ENCODE measurements around the gene DLG2. TPM values are rescaled to one million over a fixed set of nuclear protein-coding genes. Genes with fewer than 3 reads are reported as not detected.

DLG2 gene
- total and polyA plus RNA-seq, 4 donors, result 1.3 to 23.3 (median 10.9) TPM

GRCh38 chr11:83642500-83642899 is 1984.6 kb downstream of the DLG2 start:
- Histone ChIP-seq H3K27me3 (ENCODE audit: control insufficient read depth in 1 of 2, insufficient read depth in 2 of 2, low read length in 1 of 2) (no peaks in the 10 kb centered on the region), H3K27ac (ENCODE audit: low read depth in 1 of 2, low read length in 2 of 2) (no peak overlapping the region), H3K9me3 (ENCODE audit: control insufficient read depth, low read length) (no peaks in the 10 kb centered on the region), H3K4me3 (ENCODE audit: low read length in 2 of 2) (no peak overlapping the region), H3K4me1 (ENCODE audit: control insufficient read depth in 1 of 2, insufficient read depth in 2 of 2, low read length in 2 of 2) (no peaks in the 10 kb centered on the region), H3K36me3 (ENCODE audit: control insufficient read depth in 1 of 2, insufficient read depth in 2 of 2, low read length in 1 of 2) (no peaks in the 10 kb centered on the region)
- ATAC-seq (ENCODE audit: low FRiP score) (no peak), DNase-seq (no peak)
- intact Hi-C loops (cut with DNase I), result no loop called here

GRCh38 chr11:83641511-83641910 is 1985.6 kb downstream of the DLG2 start:
- intact Hi-C loops (cut with DNase I), result no loop called here
- no peaks in the 10 kb centered on the region for H3K9me3 ChIP-seq (ENCODE audit: control insufficient read depth, low read length)
- no peak overlapping the region for H3K4me3 ChIP-seq (ENCODE audit: low read length in 2 of 2)
- DNase-seq (no peak), ATAC-seq (ENCODE audit: low FRiP score) (peak; percentile 78)
- no peaks in the 10 kb centered on the region for H3K4me1 ChIP-seq (ENCODE audit: control insufficient read depth in 1 of 2, insufficient read depth in 2 of 2, low read length in 2 of 2)
- whole genome bisulfite sequencing, 2 donors, result 14 to 21% methylated on average over 7 of the region's 7 CpGs
- no peaks in the 10 kb centered on the region for H3K27me3 ChIP-seq (ENCODE audit: control insufficient read depth in 1 of 2, insufficient read depth in 2 of 2, low read length in 1 of 2)
- H3K36me3 ChIP-seq (ENCODE audit: control insufficient read depth in 1 of 2, insufficient read depth in 2 of 2, low read length in 1 of 2), result no peaks in the 10 kb centered on the region
- no peak overlapping the region for H3K27ac ChIP-seq (ENCODE audit: low read depth in 1 of 2, low read length in 2 of 2)

- DNase-seq (no peak), ATAC-seq (ENCODE audit: low FRiP score) (no peak)
- Histone ChIP-seq H3K27ac (ENCODE audit: low read depth in 1 of 2, low read length in 2 of 2) (no peak overlapping the region), H3K4me3 (ENCODE audit: low read length in 2 of 2) (no peak overlapping the region), H3K36me3 (ENCODE audit: control insufficient read depth in 1 of 2, insufficient read depth in 2 of 2, low read length in 1 of 2) (no peaks in the 10 kb centered on the region), H3K4me1 (ENCODE audit: control insufficient read depth in 1 of 2, insufficient read depth in 2 of 2, low read length in 2 of 2) (no peaks in the 10 kb centered on the region), H3K27me3 (ENCODE audit: control insufficient read depth in 1 of 2, insufficient read depth in 2 of 2, low read length in 1 of 2) (no peaks in the 10 kb centered on the region), H3K9me3 (ENCODE audit: control insufficient read depth, low read length) (no peaks in the 10 kb centered on the region)
- intact Hi-C loops (cut with DNase I), result no loop called here
- WGBS, 2 donors, result 63 to 70% methylated on average over 5 of the region's 5 CpGs
Measured at GRCh38 chr11:83639995-83640758, 1987.0 kb downstream of the DLG2 start.

- Histone ChIP-seq H3K4me3 (ENCODE audit: low read length in 2 of 2) (no peak overlapping the region), H3K27ac (ENCODE audit: low read depth in 1 of 2, low read length in 2 of 2) (no peak overlapping the region), H3K4me1 (ENCODE audit: control insufficient read depth in 1 of 2, insufficient read depth in 2 of 2, low read length in 2 of 2) (no peaks in the 10 kb centered on the region), H3K9me3 (ENCODE audit: control insufficient read depth, low read length) (no peaks in the 10 kb centered on the region), H3K36me3 (ENCODE audit: control insufficient read depth in 1 of 2, insufficient read depth in 2 of 2, low read length in 1 of 2) (no peaks in the 10 kb centered on the region), H3K27me3 (ENCODE audit: control insufficient read depth in 1 of 2, insufficient read depth in 2 of 2, low read length in 1 of 2) (no peaks in the 10 kb centered on the region)
- no peak for DNase-seq
- no peak for ATAC-seq (ENCODE audit: low FRiP score)
- 73 to 87% methylated on average over 3 of the region's 3 CpGs for WGBS, 2 donors
- intact Hi-C loops (cut with DNase I), result no loop called here
Measured at GRCh38 chr11:83635166-83635565, 1992.0 kb downstream of the DLG2 start.

DNA sequence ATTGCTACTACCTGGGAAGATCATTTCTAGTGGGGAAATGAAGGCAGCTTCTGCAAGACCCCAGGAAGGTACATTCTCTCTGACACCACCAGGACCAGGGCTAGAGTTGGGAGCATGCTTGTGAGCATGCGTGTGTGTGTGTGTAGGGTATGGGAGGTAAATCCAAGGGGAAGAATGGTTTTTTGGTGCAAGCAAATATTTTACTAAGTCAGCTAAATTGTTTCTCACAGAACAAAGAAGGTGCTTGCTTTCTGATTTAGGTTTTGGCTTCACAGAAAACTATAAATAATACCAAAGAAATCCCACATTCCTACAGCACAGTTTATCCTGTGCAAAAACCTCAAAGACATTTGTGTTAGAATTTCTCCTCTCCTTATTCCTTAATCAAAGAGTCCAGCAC is 1996.9 kb downstream of the DLG2 start:
- H3K27me3 ChIP-seq (ENCODE audit: control insufficient read depth in 1 of 2, insufficient read depth in 2 of 2, low read length in 1 of 2), result peaks cover 0 to 2% of the 10 kb centered on the region in 2 donors
- WGBS, 2 donors, result 57 to 83% methylated on average over 1 of the region's 1 CpG
- H3K4me1 ChIP-seq (ENCODE audit: control insufficient read depth in 1 of 2, insufficient read depth in 2 of 2, low read length in 2 of 2), result no peaks in the 10 kb centered on the region
- intact Hi-C loops (cut with DNase I), result no loop called here
- no peak overlapping the region for H3K27ac ChIP-seq (ENCODE audit: low read depth in 1 of 2, low read length in 2 of 2)
- DNase-seq, result no peak
- ATAC-seq (ENCODE audit: low FRiP score), result no peak
- no peaks in the 10 kb centered on the region for H3K9me3 ChIP-seq (ENCODE audit: control insufficient read depth, low read length)
- no peak overlapping the region for H3K4me3 ChIP-seq (ENCODE audit: low read length in 2 of 2)
- H3K36me3 ChIP-seq (ENCODE audit: control insufficient read depth in 1 of 2, insufficient read depth in 2 of 2, low read length in 1 of 2), result no peaks in the 10 kb centered on the region

GRCh38 chr11:83629775-83630174 is 1997.4 kb downstream of the DLG2 start:
- WGBS, 2 donors, result 33 to 58% methylated on average over 2 of the region's 2 CpGs
- no peak overlapping the region for H3K27ac ChIP-seq (ENCODE audit: low read depth in 1 of 2, low read length in 2 of 2)
- ATAC-seq (ENCODE audit: low FRiP score), result no peak

DNA sequence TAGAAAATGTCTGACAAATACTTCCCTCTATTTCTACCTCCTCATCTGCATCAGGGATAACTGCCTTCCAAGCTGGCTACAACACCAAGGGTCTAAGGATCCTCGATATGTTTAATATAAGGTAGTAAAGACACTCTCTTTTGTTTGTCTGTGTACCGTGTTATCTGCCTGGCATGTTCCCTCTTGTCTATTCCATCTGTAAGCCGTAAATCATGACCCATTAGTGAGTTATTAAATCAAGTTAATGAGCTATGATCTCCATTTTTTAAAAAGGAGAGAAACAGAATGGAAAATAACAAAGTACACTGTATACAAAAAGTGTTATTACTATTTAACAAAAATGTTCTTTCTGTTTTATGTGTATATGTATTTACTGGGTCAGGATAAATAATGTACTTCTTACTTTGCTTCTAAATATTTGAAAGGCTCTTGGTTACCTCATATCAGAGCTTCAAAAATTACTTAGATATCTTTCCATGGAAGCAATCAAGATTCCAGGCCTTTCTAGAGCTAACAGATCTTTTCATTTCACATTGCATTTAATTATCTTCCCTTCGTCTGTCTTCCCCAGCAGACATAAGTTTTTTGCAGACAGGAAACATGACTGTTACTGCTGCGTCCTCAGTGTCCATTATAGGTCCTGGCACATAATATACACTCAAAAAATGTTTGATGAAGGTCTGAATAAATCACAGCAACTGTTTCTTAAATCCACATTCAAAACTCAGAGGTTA is 1998.4 kb downstream of the DLG2 start:
- Histone ChIP-seq H3K36me3 (ENCODE audit: control insufficient read depth in 1 of 2, insufficient read depth in 2 of 2, low read length in 1 of 2) (no peaks in the 10 kb centered on the region), H3K4me3 (ENCODE audit: low read length in 2 of 2) (no peak overlapping the region), H3K27me3 (ENCODE audit: control insufficient read depth in 1 of 2, insufficient read depth in 2 of 2, low read length in 1 of 2) (peaks cover 0 to 2% of the 10 kb centered on the region in 2 donors), H3K9me3 (ENCODE audit: control insufficient read depth, low read length) (no peaks in the 10 kb centered on the region), H3K27ac (ENCODE audit: low read depth in 1 of 2, low read length in 2 of 2) (no peak overlapping the region), H3K4me1 (ENCODE audit: control insufficient read depth in 1 of 2, insufficient read depth in 2 of 2, low read length in 2 of 2) (no peaks in the 10 kb centered on the region)
- DNase-seq (no peak), ATAC-seq (ENCODE audit: low FRiP score) (no peak)
- WGBS, 2 donors, result 45 to 52% methylated on average over 5 of the region's 5 CpGs
- intact Hi-C loops (cut with DNase I), result no loop called here

More at GRCh38 chr11:83629775-83630174, 1997.4 kb downstream of the DLG2 start:
- DNase-seq, result no peak
- Histone ChIP-seq H3K9me3 (ENCODE audit: control insufficient read depth, low read length) (no peaks in the 10 kb centered on the region), H3K4me3 (ENCODE audit: low read length in 2 of 2) (no peak overlapping the region), H3K36me3 (ENCODE audit: control insufficient read depth in 1 of 2, insufficient read depth in 2 of 2, low read length in 1 of 2) (no peaks in the 10 kb centered on the region), H3K4me1 (ENCODE audit: control insufficient read depth in 1 of 2, insufficient read depth in 2 of 2, low read length in 2 of 2) (no peaks in the 10 kb centered on the region), H3K27me3 (ENCODE audit: control insufficient read depth in 1 of 2, insufficient read depth in 2 of 2, low read length in 1 of 2) (peaks cover 0 to 2% of the 10 kb centered on the region in 2 donors)
- intact Hi-C loops (cut with DNase I), result no loop called here

DNA sequence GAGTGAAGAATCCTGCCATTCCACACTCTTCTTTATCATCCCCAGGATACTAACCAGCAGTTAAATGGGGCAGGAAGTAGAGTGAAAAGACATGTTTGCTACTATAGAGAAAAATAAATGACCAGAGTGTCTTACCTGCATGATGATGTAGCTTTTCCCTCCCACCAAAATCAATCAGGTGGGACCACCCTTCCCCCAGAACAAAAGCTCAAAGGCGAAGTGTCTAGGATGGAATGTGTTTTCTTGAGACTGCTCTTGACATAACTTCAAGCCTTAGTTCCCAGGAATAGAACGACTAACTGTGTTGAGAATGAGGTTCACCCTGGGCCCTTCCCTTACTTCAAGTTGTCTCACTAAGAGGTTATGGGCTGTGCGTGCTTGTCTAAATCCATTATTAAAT is 2001.8 kb downstream of the DLG2 start:
- ATAC-seq (ENCODE audit: low FRiP score) (no peak), DNase-seq (no peak)
- Histone ChIP-seq H3K27me3 (ENCODE audit: control insufficient read depth in 1 of 2, insufficient read depth in 2 of 2, low read length in 1 of 2) (peaks cover 0 to 2% of the 10 kb centered on the region in 2 donors), H3K27ac (ENCODE audit: low read depth in 1 of 2, low read length in 2 of 2) (no peak overlapping the region), H3K36me3 (ENCODE audit: control insufficient read depth in 1 of 2, insufficient read depth in 2 of 2, low read length in 1 of 2) (no peaks in the 10 kb centered on the region), H3K4me1 (ENCODE audit: control insufficient read depth in 1 of 2, insufficient read depth in 2 of 2, low read length in 2 of 2) (no peaks in the 10 kb centered on the region), H3K4me3 (ENCODE audit: low read length in 2 of 2) (no peak overlapping the region), H3K9me3 (ENCODE audit: control insufficient read depth, low read length) (no peaks in the 10 kb centered on the region)
- intact Hi-C loops (cut with DNase I), result no loop called here
- 83 to 84% methylated on average over 3 of the region's 3 CpGs for WGBS, 2 donors

DNA sequence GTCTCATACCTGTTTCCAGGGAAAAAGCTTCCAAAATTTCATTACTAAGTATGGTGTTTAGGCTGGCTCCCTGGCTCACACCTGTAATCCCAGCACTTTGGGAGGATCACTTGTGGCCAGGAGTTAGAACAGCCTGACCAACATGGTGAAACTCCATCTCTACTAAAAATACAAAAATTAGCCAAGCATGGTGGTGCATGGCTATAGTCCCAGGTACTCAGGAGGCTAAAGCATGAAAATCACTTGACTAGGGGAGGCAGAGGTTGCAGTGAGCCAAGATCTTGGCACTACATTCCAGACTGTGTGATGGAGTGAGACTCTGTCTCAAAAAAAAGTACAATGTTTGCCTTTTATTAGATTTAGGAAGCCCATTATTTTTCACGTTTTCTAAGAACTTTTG is 2009.5 kb downstream of the DLG2 start:
- no peak overlapping the region for H3K27ac ChIP-seq (ENCODE audit: low read depth in 1 of 2, low read length in 2 of 2)
- no peaks in the 10 kb centered on the region for H3K27me3 ChIP-seq (ENCODE audit: control insufficient read depth in 1 of 2, insufficient read depth in 2 of 2, low read length in 1 of 2)
- no peaks in the 10 kb centered on the region for H3K36me3 ChIP-seq (ENCODE audit: control insufficient read depth in 1 of 2, insufficient read depth in 2 of 2, low read length in 1 of 2)
- peaks cover 2% of the 10 kb centered on the region for H3K9me3 ChIP-seq (ENCODE audit: control insufficient read depth, low read length)
- H3K4me3 ChIP-seq (ENCODE audit: low read length in 2 of 2), result no peak overlapping the region
- intact Hi-C loops (cut with DNase I), result no loop called here
- WGBS, 2 donors, result 19 to 33% methylated on average over 1 of the region's 1 CpG
- DNase-seq, result no peak
- H3K4me1 ChIP-seq (ENCODE audit: control insufficient read depth in 1 of 2, insufficient read depth in 2 of 2, low read length in 2 of 2), result no peaks in the 10 kb centered on the region
- no peak for ATAC-seq (ENCODE audit: low FRiP score)

Measured in aorta (tissue), 5 donors.